Activated CD8-positive, alpha-beta memory T cell treated with anti-CD3 and anti-CD28 coated beads for 48 hours (primary cell): ENCODE results near the gene BEND5.

Experiments
- DNase-seq, 3 experiments: peaks; one replicate each; pipeline ENCODE4 v3.0.0-alpha.2; 2020; ENCODE audit warnings: low read depth in 2 of 3, low spot score in 2 of 3

BEND5 gene

DNA sequence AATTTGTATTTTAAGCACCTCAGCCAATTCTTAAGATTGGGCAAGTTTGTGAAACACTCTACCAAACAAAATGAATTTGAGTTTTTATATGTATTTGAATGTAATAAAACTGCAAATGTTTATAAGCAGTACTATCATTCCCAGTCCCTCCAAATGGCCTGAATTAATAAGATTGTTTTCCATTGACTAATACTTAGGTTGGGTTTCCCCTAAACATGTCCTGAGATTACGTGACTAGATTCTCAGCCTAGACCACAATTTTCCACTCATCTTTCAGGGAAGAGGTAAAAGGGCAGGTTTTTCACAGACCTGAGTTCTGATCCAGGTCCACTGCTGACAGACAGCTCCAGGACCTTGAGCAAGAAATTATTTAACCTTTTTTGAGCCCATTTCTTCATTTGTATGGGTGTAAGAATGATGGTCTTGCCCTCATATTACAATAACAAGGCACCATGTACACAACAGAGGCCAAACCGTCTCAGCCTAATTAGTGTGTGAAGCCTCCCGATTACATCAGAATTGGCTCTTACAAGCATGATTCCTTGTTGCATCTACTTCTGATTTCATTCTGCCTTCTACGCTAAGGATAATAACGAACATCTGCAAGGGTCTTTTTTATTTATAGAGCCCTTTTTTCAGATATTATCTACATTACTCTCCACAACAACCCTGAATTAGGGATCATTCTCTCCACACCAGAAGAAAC is 51.2 kb downstream of the BEND5 start:
- DNase-seq, result no peak

DNA sequence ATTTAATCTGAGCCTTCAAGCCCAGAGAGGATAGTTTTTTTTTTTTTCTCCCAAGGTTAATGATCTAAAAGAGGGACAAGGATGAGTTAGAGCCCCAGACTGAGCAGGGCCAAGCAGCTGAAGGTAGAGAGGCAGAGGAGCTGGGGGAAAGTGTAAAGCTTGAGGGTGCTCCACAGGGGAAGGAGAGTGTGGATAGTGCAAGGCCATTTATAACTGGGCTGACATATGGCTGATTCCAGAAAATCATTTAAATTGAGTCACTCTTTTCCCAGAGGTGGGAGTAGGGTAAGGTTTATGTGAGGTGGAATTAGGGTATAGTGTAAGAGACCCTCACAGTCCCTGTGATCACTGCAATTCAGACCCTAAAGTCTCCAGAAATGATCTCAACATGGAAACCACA is 55.8 kb downstream of the BEND5 start:
- no peak for DNase-seq

DNA sequence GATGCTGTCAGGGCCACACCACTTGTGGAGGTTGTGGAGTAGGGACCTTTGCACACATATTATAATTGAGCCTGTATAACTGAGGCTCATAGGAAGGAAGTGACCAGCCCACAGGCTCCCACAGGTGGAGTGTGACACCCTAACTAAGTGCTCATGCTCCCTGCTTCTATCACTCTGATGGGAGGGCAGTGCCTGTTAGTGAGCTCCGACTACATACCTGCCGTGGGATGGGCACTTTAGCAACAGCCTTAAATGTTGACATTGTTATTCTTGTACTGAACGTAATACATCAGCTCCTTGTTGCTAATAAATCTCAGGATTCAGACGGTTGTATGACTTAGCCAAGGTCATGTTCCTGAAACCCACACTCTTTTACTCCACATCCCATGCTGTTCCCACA is 58.0 kb downstream of the BEND5 start:
- no peak for DNase-seq

DNA sequence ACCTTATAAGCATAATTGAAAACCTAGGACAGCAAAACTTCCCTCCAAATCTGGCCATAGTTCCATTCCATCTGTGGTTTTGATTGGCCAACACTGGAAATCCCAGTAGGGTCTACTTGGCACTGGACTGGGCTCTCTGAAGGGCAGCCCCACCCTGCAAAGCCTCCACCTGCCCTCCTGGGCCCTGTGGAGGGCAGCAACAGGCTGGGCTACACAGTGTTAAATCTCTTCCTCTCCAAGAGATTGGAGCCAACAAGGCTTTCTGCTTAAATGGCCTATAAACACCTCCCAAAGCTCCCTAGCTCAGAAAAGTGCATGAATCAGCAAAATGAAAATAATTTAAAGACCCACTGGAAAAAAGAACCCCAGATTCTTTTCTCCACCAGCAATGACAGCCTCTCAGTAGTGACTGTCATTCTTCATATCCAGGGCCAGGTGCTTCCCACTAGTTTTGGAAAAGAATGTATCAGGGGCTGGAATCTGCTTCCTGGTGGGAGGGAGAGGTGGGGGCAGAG is 58.5 kb downstream of the BEND5 start:
- no peak for DNase-seq

DNA sequence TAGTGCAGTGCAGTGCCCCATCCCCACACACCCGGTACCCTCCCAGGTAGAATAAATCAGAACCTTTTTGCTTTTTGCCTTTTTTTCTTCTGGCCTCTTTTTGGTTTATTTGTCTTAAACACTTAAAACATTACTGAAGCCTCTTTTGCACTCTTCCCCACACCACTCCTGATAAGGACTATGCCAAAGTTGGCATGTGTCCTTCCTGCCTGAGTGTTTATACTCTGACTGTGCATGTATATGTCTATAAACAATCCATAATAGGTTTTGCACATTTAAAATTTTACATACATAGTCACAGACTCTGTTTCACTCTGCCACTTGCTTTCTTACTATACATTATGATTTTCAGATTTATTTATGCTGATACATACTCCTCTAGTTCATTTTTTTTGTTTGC is 59.6 kb downstream of the BEND5 start:
- DNase-seq, result no peak

DNA sequence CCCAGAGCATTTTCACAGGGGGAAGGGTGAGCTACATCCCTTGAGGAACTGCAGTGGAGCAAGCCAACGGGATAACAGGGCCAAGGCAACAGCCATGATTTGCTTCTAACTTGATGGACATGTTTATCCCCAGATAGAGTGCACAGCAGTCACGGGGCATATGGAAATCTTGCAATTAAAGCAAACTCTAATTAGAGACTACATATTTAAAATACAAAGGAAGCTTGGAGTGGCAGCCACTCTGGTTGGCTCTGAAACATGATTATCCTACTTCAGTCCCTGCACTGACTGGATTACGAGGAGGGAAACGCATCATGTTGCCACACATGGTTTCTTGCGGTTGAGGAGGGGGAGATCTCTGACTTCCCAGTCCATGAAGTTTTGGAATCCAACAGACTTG is 60.8 kb downstream of the BEND5 start:
- DNase-seq, result no peak

DNA sequence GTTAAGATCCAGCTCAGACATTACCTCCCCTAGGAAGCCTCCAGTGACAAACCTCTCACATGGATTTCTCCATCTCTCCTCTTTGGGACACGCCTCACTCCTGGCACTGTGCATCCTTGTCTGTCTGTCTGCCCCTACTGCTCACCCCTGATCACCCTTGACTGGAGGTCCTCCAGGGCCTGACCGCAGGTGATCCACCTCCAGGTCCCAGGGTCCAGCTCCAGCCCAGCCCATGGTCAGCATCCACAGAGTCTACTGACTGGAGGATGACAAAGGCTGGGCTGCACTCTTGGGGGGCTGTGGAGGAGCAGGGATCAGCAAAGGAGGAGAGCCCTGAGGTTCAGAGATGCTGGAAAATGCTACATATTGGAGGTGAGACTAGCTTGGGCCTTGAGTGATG is 65.8 kb downstream of the BEND5 start:
- DNase-seq, result no peak

DNA sequence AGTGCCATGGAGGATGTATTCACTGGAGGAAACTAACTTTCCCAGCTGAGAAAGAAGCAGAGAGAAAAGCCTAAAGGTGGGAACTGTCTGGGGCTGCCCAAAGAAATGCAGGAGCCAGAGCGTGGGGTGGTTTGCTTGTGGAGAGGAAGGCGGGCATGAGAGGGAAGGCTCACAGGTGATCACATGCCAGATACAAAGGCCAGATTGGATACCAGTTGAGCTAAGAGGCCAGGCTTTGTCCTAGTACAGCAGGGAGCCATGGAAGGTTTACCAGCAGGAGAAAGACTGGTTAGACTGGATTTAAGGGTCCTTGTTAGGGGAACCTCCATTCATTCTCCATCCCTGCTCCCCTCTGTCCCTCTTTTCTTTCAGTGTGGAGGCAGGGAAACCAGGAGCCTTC is 66.4 kb downstream of the BEND5 start:
- no peak for DNase-seq

DNA sequence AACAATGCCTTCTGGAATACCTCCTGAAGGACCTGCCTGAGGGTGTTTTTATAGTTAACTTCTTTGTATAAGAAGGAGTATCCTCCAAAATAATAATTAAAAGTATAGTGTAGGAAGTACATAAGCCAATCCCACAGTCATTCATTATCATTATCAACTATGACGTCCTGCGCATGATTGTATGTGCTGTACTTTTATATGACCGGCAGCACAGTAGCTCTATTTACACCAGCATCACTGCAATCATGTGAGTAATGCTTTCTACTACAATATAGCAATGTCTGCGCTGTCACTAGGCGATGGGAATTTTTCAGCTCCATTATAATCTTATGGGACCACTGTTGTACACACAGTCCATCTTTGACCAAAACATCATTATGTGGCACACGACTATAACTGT is 72.0 kb downstream of the BEND5 start:
- no peak for DNase-seq

DNA sequence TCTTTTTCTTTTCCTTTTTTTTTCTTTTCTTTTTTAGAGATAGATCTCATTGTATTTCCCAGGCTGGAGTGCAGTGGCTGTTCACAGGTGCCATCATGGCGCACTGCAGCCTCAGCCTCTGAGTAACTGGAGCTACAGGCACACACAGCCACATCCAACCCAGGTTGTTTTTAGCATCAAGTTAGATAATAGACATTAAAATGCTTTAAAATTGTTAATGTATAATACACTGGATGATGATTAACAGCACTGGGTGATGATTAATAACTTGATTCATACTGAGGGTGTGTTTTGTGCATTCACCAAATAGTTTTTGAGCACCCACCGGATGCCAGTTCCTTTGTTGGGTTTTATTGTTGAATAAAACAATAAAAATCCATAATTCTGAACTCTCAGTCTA is 75.2 kb downstream of the BEND5 start:
- DNase-seq, result no peak

DNA sequence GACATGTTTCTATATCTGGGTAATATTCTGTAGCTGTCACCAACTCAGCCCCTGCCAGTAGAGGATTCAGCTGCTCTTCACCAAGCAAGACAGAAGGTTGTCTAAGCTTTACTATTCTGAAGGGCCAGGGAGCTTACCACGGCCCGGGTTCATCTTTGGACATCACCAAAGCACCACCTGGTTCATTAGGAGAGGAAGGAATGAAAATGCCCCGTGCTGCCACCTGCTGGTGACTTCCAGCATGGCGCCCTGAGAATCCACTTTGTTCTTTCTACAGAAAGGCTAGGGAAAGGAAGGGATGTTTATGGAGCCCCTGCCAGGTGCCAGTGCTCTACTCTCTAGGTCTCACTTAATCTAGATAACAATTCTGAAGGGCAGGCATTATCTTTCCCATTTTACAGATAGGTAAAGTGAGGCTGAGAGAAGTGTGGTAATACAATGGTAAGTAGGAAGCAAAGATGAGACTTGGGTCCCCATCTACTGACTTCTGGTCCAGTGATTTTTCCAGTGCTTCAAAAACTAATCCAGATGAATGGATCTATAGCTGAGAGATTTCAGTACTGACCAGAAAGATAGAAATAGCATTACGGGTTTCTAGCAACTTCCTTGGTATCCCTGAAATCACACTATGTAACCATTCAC is 79.5 kb downstream of the BEND5 start:
- peak; percentile 20 to 56 (median 53) for DNase-seq

DNA sequence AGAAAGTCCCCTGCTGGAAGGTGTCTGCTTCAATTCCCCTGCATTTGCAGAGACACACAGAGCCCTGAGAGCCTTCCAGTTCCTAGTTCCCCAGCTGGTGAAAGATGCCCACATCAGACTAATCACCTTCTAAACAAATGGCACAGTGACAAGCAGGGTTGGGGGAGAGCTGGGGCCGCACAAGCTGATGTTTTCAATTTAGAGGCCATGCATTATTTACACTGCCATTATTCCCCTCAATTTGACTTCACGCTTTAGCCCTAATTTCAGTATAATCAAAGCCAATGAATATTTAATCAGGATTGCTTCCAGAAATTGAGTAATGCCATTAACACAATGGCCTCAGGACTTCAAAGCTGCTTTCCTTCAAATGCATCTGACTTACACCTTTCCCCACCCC is 81.5 kb downstream of the BEND5 start:
- no peak for DNase-seq

DNA sequence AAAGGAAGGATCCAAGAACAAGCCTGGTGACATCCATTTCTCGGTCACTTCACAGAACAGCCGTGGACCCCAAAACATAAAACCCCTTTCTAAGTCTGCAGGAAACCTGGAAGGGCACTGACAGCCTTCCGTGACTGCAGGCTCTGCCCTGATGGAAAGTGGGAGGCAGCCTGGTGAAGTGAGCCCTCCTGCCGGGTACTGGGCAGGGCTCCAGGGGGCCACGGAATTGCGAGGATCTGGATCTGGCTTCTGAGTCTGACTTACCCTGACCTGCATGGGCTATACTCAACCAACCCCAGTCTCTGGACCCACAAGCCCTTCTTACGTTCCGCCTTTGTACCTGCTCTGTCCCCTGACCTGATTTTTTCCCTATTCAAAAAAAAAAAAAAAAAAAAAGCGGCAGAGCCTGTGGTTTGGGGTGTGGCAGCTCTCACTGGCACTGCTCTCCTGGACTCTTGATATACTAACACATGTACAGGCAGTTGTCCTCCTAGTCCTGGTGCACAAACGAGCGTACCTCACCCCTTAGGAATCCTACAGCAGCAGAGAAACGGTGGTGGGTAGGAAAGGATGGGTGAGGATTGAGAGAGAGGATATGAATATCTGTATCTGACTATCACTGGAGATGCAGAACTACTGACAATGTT is 82.9 kb downstream of the BEND5 start:
- DNase-seq, result no peak

DNA sequence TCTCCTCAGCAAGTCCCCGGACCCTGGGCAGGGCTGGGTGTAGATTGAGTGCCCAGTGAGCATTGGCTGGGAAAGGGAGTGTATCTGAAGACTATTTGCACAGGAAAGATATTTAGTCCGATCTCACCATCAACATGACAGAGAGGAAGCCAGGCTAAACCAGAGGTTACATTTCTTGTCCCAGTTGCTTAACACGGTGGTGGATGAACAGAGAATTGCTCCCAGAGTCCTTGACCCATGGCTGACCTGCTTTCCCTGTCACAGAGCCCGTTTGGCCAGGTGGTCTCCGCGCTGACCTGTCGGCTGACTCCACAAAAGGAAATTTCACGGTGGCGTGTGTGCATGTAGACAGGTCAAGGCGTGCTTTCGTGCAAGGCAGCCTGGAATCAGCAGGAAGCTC is 83.5 kb downstream of the BEND5 start:
- no peak for DNase-seq

DNA sequence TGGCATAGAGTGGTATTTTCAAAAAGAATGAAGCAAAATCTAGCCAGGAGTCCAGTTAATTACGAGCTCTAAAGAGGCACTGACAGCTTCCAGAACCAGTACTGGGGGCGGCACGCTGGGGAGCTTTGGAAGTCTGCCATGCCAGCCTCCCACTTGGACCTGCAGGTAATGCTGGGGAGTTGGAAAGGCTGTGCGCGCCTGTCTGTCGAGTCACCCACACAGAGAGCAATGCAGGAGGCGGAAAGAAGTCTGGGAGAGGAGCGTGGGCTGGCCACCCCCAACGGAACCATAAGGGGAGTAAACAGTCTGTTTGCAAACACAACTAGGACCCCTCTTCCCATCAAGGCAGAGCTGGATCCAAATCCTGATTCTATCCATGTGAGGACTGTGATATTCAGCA is 84.5 kb downstream of the BEND5 start:
- DNase-seq, result no peak

DNA sequence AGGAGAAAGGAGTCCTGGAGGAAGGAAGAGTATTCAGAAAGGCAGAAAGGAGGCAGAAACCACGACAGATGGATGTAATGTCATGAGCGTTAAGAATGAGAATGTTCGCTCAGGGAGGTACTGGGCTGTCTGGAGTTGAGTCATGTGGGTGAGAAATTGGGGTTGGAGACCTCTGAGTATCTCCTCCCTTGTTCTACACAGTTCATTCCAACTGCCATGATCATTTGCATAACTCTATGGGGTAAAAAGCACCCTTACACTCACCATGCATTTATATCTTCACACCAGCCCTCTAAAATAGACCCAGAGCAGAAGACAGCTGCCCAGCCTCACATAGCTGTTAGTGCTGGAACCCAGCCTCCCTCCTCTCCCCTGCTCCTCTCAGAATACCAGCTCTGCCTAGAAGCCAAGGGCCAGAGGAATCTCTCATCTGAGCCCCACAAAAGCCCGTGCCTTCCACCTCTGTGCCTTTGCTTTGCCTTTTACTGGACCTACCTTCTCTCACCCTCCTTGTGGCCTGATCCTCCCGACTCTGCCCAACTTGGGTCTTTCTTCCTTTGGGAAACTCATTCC is 85.2 kb downstream of the BEND5 start:
- no peak for DNase-seq

DNA sequence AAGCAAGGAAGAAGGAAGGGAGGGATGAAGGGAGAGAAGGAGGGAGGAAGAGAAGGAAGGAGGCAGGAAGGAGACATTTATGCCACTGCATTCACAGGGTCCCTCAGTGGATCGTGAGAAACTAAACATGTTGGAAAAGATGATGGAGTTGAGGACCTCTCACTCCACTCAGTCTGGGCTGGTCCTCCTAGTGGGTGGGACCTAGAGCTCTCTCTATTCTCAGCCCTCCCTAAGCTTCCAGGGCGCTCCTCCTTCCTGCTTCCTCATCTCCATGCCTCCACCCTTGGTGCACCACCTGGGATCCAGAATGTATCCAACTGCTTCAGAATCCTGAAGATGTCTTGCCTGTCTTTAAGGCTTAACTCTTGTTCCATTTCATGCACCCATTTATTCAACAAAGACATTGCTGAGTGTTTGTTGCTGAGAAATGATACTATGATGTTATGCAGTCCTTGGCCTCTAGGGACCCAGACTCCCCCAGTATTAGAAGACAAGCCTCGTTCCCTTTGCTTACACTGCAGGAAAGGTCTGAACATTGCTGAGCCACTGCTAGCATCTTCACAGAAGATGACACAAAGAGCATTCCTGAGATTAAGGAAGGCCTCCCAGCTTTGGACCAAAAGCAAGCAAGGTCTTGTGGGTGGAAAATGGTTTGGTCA is 88.5 kb downstream of the BEND5 start:
- no peak for DNase-seq

DNA sequence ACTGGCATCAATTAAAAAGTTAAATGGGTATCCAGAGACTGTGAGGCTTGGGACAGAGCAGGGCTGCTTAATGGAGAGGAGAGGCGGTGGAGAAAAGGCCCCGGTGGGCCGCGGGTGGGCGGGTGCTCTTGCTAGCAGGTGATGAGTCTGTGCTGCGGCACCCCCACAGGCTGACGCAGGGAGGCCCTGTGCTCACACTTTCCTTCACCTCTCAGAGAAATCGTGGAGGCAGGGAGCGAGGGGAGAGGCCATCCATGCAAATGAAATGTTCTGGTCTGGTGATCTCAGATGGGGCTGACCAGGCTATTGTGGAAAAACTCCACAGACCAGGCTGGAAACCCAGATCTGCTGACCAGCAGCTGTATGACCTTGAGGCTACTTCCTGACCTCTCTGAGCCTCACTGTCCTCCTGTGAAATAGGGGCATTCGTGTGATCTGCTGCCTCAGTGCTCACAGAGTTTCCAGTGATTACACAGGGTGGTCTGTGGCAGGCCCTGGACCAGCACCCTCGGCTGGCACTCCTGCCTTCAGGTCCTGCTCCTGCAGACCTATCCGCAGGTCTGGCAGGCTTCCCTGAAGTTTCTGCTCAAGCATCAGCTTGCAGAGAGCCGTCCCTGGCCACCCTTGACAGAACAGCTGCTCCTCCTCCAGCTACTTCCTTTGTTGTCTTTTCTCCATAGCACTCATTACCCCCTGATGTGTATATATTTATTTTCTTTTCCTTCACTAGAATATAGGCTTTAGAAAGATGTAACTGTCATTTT is 89.2 kb downstream of the BEND5 start:
- DNase-seq, result no peak

DNA sequence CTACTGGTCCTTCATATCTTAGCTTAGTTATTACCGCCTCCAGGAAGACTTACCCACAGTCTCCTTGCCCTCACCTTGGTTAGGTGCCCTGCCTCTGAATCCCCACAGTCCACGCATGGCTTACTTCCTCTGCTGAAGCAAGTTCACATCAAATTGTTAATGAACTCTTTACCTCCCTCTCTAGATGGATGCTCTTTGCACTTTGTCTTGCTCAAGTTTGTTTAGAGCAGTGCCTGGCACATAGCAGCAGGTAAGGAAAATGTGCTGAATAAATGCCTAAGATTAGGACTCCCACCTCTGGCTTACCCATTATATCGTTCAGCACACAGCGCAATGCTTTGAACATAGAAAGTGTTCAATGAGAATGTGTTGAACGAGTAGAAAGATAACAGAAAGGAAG is 90.5 kb downstream of the BEND5 start:
- DNase-seq, result no peak

DNA sequence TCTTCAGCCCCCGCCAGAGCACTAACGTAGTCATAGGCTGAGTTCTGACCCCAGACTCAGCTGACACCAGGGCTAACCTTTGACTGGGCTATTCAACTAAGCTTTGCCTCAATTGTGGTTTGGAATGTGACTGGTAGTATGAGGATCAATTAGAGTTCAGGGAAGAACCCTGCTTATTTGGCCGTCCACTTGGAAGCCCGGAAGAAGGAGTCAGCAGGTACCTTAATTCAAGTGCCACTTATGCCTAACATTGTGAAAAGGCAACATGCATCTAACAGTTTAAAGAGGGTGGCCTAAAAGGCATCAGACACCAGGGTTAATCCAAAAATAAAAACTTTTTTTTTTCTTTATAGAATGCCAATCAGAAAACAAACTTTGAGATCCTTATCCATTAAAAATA is 92.3 kb downstream of the BEND5 start:
- DNase-seq, result no peak

DNA sequence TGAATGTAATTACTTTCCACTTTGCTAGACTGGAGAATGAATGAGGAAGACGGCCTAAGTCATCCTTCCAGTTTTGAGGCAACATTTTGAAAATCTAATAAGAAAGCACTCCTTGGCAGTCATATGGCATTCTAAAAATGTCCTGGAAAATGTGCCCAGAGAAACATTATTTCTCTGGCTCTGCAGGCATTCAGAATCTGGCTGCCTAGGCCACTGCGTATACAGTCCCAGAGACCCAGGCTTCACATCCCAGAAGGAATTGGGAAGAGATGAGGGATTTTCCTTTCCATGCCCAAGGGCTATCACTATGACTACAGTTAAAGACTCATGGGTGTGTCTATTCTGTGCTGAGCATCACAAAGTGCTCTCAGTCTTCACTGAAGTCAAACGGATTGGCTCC is 92.9 kb downstream of the BEND5 start:
- no peak for DNase-seq
